Measurements from ENCODE around the gene GNG13.

GRCh38 chr16:827513-827912 is 27.0 kb upstream of the GNG13 start:
- TF ChIP-seq CTCF (IDR thresholded peaks at IDR 0.05) (no peak), POLR2AphosphoS5 (IDR thresholded peaks at IDR 0.05) (no peak), EP300 (IDR thresholded peaks at IDR 0.05) (no peak)

Measured in gastroesophageal sphincter (tissue), 3 donors.